ENCODE measurements around the gene FLNA. TPM values are rescaled to one million over a fixed set of nuclear protein-coding genes. Genes with fewer than 3 reads are reported as not detected.

The FLNA gene
- total and polyA plus RNA-seq, 9 of the 15 experiments (the other 6 are each of a cell fraction or from before 2014, with no cell fraction given): 6.2 to 735 (median 135) TPM

- TF ChIP-seq ARID1B (IDR thresholded peaks at IDR 0.05) (0 out of 2 replicates have a peak, but pooled peaks have one; percentile 14), HNRNPLL (IDR thresholded peaks at IDR 0.05; ENCODE audit: low read depth, low read length, poor library complexity, severe bottlenecking) (peak; percentile 31), ZNF41 (CRISPR knock-in tag; conservative IDR thresholded peaks at IDR 0.05) (no peak), E2F6 (IDR thresholded peaks at IDR 0.05; ENCODE audit: borderline replicate concordance in 1 of 2, extremely low read depth in 1 of 2, insufficient read depth in 1 of 2, insufficient read length in 1 of 2, low read depth in 1 of 2, low read length in 1 of 2, poor library complexity in 1 of 2, severe bottlenecking in 1 of 2) (peak; percentile 53 to 59), PRPF4 (IDR thresholded peaks at IDR 0.05; ENCODE audit: insufficient read depth, low read depth, low read length, poor library complexity, severe bottlenecking) (no peak), PML (IDR thresholded peaks at IDR 0.05; ENCODE audit: low read length) (peak; percentile 38; the same call in 1 of the 2 replicates), CBFB (CRISPR knock-in tag; IDR thresholded peaks at IDR 0.05) (no peak), POLR2B (IDR thresholded peaks at IDR 0.05; ENCODE audit: low read depth, partially characterized antibody) (peak; percentile 98), ELF2 (CRISPR knock-in tag; IDR thresholded peaks at IDR 0.05) (no peak), U2AF1 (optimal IDR thresholded peaks at IDR 0.05; ENCODE audit: low read depth, low read length) (no peak), ZBTB7A (IDR thresholded peaks at IDR 0.05; ENCODE audit: borderline replicate concordance, control insufficient read depth, low read depth, low read length) (peak; percentile 27; the same call in 1 of the 2 replicates), SMARCE1 (IDR thresholded peaks at IDR 0.05) (no peak), SMARCB1 (IDR thresholded peaks at IDR 0.05; ENCODE audit: insufficient read length, low read depth) (no peak), TCF3 (CRISPR knock-in tag; IDR thresholded peaks at IDR 0.05) (0 out of 2 replicates have a peak, but pooled peaks have one; percentile 25), XRCC3 (IDR thresholded peaks at IDR 0.05) (no peak), GTF2F1 (IDR thresholded peaks at IDR 0.05; ENCODE audit: low read depth, low read length) (no peak), TCF7L2 (IDR thresholded peaks at IDR 0.05; ENCODE audit: low read depth, low read length) (no peak), STAT5B (CRISPR knock-in tag; IDR thresholded peaks at IDR 0.05) (no peak), KDM1A (IDR thresholded peaks at IDR 0.05) (no peak), ZNF77 (CRISPR knock-in tag; IDR thresholded peaks at IDR 0.05) (no peak), ZNF239 (CRISPR knock-in tag; IDR thresholded peaks at IDR 0.05) (no peak), JUND (IDR thresholded peaks at IDR 0.05; ENCODE audit: borderline replicate concordance, low read depth, low read length) (peak; percentile 34; the same call in 1 of the 2 replicates), JUND (tag; IDR thresholded peaks at IDR 0.05; ENCODE audit: borderline replicate concordance, low read depth, low read length) (no peak; the same call in 2 of the 3 replicates), ZNF766 (CRISPR knock-in tag; conservative IDR thresholded peaks at IDR 0.05) (no peak), FOXK1 (CRISPR knock-in tag; IDR thresholded peaks at IDR 0.05; ENCODE audit: borderline replicate concordance) (no peak), ZNF3 (CRISPR knock-in tag; IDR thresholded peaks at IDR 0.05) (no peak), POU5F1 (IDR thresholded peaks at IDR 0.05; ENCODE audit: borderline replicate concordance, low read depth, low read length, partially characterized antibody) (no peak), ZBED1 (IDR thresholded peaks at IDR 0.05) (peak; percentile 79; the same call in 1 of the 2 replicates), EZH2 (IDR thresholded peaks at IDR 0.05; ENCODE audit: borderline replicate concordance, low read depth, low read length) (no peak), ZNF830 (CRISPR knock-in tag; IDR thresholded peaks at IDR 0.05) (0 out of 2 replicates have a peak, but pooled peaks have one; percentile 80), TFAM (CRISPR knock-in tag; conservative IDR thresholded peaks at IDR 0.05) (no peak)
Measured at GRCh38 chrX:154371017-154371788, 3.2 kb downstream of the FLNA start (continued).
